ENCODE data around the gene USP49.

DNA sequence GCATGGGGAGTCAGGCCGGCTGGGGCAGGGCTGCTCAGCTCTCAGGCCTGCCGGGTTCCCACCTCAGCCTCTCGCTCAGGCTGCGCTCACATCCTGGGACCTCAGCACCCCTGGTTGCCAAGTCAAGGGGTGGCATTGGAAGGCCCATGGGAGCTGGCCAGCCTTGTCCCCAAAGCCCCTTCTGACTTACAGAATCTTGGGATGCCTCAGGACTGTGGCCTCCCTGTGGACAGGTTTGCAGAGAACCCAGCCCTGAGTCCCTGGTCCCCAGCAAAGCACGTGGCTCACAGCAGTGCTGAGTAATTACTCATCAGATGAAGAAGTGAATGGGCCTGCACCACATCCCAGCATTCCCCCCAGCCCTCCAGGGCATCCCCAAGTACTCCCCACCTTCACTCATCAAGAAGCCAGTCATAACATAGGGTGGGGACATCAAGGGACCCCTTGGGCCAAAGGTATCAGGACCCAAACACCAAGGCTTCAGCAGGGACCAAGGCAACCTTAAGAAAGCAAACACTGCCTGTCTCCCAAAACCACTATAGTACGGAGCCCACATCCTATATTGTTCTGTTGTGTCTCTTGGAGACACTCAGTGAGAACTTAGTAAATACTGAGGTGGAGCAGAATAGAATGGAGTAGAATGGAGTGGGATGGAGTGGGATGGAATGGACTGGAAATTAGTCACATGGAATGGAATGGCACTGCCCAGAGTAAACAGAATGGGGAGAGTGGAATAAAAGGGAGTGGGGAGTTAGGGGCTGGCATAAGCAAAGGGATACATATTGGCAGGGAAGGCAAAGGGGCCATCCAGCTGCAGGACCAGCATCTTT lies 151.6 kb downstream of the USP49 start:
- TF ChIP-seq CTCF (IDR thresholded peaks at IDR 0.05) (no peak), POLR2A (IDR thresholded peaks at IDR 0.05) (no peak), POLR2AphosphoS5 (IDR thresholded peaks at IDR 0.05) (no peak)
